BJ (cell line): ENCODE data around the gene PRKCH. TPM values are rescaled to one million over a fixed set of nuclear protein-coding genes. Genes with fewer than 3 reads are reported as not detected.

Experiments
- CTCF ChIA-PET: fragments of 350-600 bp; formaldehyde crosslinking; extraction: SDS; loops from one replicate; lab custom pipeline; 2021; ENCODE audit warnings: antibody characterized with exemption, inconsistent platforms; lab: Yijun Ruan, JAX
- POLR2A ChIA-PET: fragments of 300-600 bp; sonication (Branson Sonifier 250); formaldehyde crosslinking; extraction: SDS; loops from one replicate; lab custom pipeline; 2021; ENCODE audit warnings: antibody characterized with exemption; lab: Charles Lee
- DNase-seq: peaks from one replicate; pipeline ENCODE4 v3.0.0-alpha.2; 2011; ENCODE audit warnings: low read depth
- H3K27me3 ChIP-seq: 2 replicates; pipeline ENCODE4 v1.6.0; 2011; ENCODE audit warnings: low read length; ENCODE audit not compliant: control insufficient read depth, insufficient read depth
- H3K36me3 ChIP-seq: 2 replicates; pipeline ENCODE4 v1.5.1; 2011; ENCODE audit warnings: low read length; ENCODE audit not compliant: control insufficient read depth, insufficient read depth
- H3K4me3 ChIP-seq: 2 replicates; pipeline ENCODE4 v1.5.1; 2011; ENCODE audit warnings: low read depth, mild to moderate bottlenecking, control low read depth, low read length
- polyA plus RNA-seq: library from polyadenylated mRNA; depleted of rRNA; stranded (reverse); fragments of >200 nt; gene quantifications from 2 replicates; pipeline ENCODE4 v1.2.3, GENCODE V29; 2011
- TF ChIP-seq, protein P1 (sequence below): IDR thresholded peaks from 2 replicates; pipeline ENCODE4 v1.5.1; 2011; ENCODE audit warnings: low read depth, mild to moderate bottlenecking, control low read depth, inconsistent platforms, low read length, moderate library complexity; ENCODE audit not compliant: insufficient read depth

PRKCH gene
- polyA plus RNA-seq, 1 experiment, result 2.0 TPM

DNA sequence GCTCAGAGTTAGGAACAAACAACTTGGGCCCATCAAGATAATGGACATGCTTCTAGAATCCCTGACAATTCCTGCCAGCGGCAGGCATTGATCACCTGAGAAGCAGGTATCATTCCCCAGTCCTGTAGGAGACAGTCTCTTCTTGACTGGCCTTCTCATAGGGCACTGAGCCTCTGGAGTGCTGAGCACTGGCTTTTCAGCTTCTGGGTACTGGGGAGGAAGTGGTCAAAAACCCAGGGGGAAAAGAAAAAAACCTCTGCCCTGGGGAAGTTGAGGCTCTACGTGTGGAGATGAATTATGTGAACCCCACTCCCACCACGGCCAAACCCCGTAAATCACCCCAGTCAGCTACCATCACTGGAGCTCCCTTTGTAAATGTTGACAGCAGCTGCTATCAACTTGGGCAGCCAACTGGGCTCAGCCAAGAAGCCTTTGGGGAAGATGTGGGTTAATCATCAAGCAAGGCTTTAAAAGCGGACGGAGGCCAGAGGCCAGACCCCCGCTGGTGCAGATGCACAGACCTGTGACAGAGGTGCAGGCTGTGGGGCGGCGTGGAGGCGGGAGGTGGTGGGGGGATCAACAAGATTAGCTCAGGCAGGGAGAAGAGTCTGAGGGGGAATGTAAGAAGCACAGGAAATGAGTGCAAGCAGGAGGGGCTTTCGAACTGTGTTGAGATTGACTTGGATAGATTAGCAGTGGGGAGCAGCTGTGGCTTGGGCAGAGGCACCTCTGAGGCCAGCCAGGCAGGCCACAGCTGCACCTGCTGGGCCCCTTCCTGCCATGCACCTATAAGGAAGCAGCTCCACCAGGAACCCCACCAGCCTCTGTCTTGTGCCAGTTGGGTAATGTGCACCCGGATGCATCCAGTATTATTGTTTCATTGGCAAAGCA, 268.6 kb downstream of the PRKCH start:
- ChIA-PET POLR2A (no interaction called here), CTCF (interaction anchor here (1.0 to 1.2 kb wide), 2 partner anchors 9 to 13 kb away, joined by 3 to 4 read pairs; no protein-coding TSS in a partner anchor)
- no peak for DNase-seq
- TF ChIP-seq, protein P1, sequence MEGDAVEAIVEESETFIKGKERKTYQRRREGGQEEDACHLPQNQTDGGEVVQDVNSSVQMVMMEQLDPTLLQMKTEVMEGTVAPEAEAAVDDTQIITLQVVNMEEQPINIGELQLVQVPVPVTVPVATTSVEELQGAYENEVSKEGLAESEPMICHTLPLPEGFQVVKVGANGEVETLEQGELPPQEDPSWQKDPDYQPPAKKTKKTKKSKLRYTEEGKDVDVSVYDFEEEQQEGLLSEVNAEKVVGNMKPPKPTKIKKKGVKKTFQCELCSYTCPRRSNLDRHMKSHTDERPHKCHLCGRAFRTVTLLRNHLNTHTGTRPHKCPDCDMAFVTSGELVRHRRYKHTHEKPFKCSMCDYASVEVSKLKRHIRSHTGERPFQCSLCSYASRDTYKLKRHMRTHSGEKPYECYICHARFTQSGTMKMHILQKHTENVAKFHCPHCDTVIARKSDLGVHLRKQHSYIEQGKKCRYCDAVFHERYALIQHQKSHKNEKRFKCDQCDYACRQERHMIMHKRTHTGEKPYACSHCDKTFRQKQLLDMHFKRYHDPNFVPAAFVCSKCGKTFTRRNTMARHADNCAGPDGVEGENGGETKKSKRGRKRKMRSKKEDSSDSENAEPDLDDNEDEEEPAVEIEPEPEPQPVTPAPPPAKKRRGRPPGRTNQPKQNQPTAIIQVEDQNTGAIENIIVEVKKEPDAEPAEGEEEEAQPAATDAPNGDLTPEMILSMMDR, result no peak
- no peaks in the 10 kb centered on the region for H3K36me3 ChIP-seq
- H3K4me3 ChIP-seq, result no peak overlapping the region
- H3K27me3 ChIP-seq, result no peaks in the 10 kb centered on the region

GRCh38 chr14:61591862-61592261, 270.5 kb downstream of the PRKCH start:
- DNase-seq, result no peak
- Histone ChIP-seq H3K4me3 (no peak overlapping the region), H3K27me3 (no peaks in the 10 kb centered on the region), H3K36me3 (no peaks in the 10 kb centered on the region)
- CTCF ChIA-PET, result interaction anchor here (0.9 kb wide), 1 partner anchor 75 kb away, joined by 3 read pairs; no protein-coding TSS in a partner anchor
- TF ChIP-seq, protein P1, result no peak
- POLR2A ChIA-PET, result no interaction called here

DNA sequence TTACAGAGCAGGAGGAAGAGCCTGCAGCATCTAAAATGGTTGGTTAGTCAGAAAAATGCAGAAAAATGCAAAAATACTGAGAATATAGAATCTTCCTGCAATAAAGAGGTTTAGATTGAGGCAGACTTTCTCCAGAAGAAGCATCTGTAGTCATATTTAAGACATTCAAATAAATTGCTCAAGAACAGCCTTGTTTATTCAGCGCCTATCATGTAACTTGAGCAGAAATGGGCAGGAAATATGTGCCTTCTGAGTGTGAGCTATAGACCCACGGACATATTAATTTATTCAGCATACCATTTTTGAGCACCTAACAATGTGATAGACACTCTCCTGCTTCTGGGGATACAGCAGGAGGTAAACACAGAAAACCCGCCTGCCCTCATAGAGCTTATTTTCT, 272.0 kb downstream of the PRKCH start:
- H3K36me3 ChIP-seq, result no peaks in the 10 kb centered on the region
- POLR2A ChIA-PET, result no interaction called here
- no peaks in the 10 kb centered on the region for H3K27me3 ChIP-seq
- CTCF ChIA-PET, result no interaction called here
- DNase-seq, result no peak
- TF ChIP-seq, protein P1, result no peak
- H3K4me3 ChIP-seq, result no peak overlapping the region

GRCh38 chr14:61596990-61597389, 275.6 kb downstream of the PRKCH start:
- DNase-seq, result no peak
- ChIA-PET CTCF (interaction anchor here (1.1 to 2.1 kb wide), 2 partner anchors 9 to 37 kb away, joined by 3 to 6 read pairs; no protein-coding TSS in a partner anchor), POLR2A (interaction anchor here (0.6 kb wide), 1 partner anchor 43 kb away, joined by 5 read pairs; no protein-coding TSS in a partner anchor)
- no peaks in the 10 kb centered on the region for H3K27me3 ChIP-seq
- H3K4me3 ChIP-seq, result no peak overlapping the region
- TF ChIP-seq, protein P1, result no peak
- H3K36me3 ChIP-seq, result no peaks in the 10 kb centered on the region

- Histone ChIP-seq H3K36me3 (no peaks in the 10 kb centered on the region), H3K27me3 (no peaks in the 10 kb centered on the region), H3K4me3 (no peak overlapping the region)
- TF ChIP-seq, protein P1, result no peak
- ChIA-PET POLR2A (interaction anchor here (0.6 kb wide), 1 partner anchor 40 kb away, joined by 3 read pairs; no protein-coding TSS in a partner anchor), CTCF (interaction anchor here (0.8 to 1.6 kb wide), 2 partner anchors 10 to 87 kb away, joined by 3 to 7 read pairs; no protein-coding TSS in a partner anchor)
- no peak for DNase-seq
Measured at GRCh38 chr14:61598980-61599379, 277.6 kb downstream of the PRKCH start.
